CD4-positive, CD25-positive, alpha-beta regulatory T cell (primary cell): Measurements from ENCODE around the gene NDRG3. TPM values are rescaled to one million over a fixed set of nuclear protein-coding genes. Genes with fewer than 3 reads are reported as not detected.

Experiments used
- ATAC-seq, 2 donors: fragments of 150-1000 bp; cut with Tn5 transposase; one replicate each; pipeline ENCODE4 v1.10.0; 2021; ENCODE audit warnings: low read depth in 2 of 2, moderate number of reproducible peaks in 2 of 2, moderate library complexity in 1 of 2
- DNase-seq, 3 donors: peaks; one replicate each; pipeline versions ENCODE4 v3.0.0 to v3.0.0-alpha.2; 2012 to 2022; ENCODE audit warnings: mixed read lengths in 1 of 3
- H3K27ac ChIP-seq: one replicate; pipeline ENCODE4 v1.7.0; 2013; ENCODE audit warnings: mild to moderate bottlenecking, low read length; ENCODE audit not compliant: insufficient read depth, poor library complexity, severe bottlenecking
- H3K27me3 ChIP-seq: one replicate; pipeline ENCODE4 v1.7.0; 2013; ENCODE audit warnings: low read length; ENCODE audit not compliant: control insufficient read depth, insufficient read depth
- H3K36me3 ChIP-seq: one replicate; pipeline ENCODE4 v1.7.0; 2013; ENCODE audit warnings: mild to moderate bottlenecking, low read length, moderate library complexity; ENCODE audit not compliant: control insufficient read depth, insufficient read depth
- H3K4me1 ChIP-seq: 2 replicates; pipeline ENCODE4 v1.7.0; 2013; ENCODE audit warnings: mild to moderate bottlenecking, low read length; ENCODE audit not compliant: insufficient read depth, control insufficient read depth, poor library complexity, severe bottlenecking
- H3K4me3 ChIP-seq: one replicate; pipeline ENCODE4 v1.7.0; 2013; ENCODE audit warnings: low read depth, mild to moderate bottlenecking, low read length, moderate library complexity
- H3K9me3 ChIP-seq, 2 experiments: 1 replicate in 1 of 2; 2 replicates in 1 of 2; pipeline ENCODE4 v1.7.0; 2013; ENCODE audit warnings: low read length in 2 of 2, mild to moderate bottlenecking in 1 of 2, moderate library complexity in 1 of 2; ENCODE audit not compliant: control insufficient read depth in 2 of 2
- H3K27ac Mint-ChIP-seq, 3 donors: one replicate each; pipeline ENCODE4 v1.8.0; 2020 to 2022; ENCODE audit warnings: mild to moderate bottlenecking in 3 of 3, mixed read lengths in 3 of 3, moderate library complexity in 2 of 3
- H3K27me3 Mint-ChIP-seq: one replicate; pipeline ENCODE4 v1.8.0; 2022; ENCODE audit warnings: mild to moderate bottlenecking, mixed read lengths
- H3K36me3 Mint-ChIP-seq: one replicate; pipeline ENCODE4 v1.8.0; 2020; ENCODE audit warnings: mixed read lengths
- H3K4me1 Mint-ChIP-seq, 4 donors: one replicate each; pipeline ENCODE4 v1.8.0; 2020 to 2022; ENCODE audit warnings: mixed read lengths in 4 of 4, mild to moderate bottlenecking in 1 of 4
- H3K4me3 Mint-ChIP-seq, 4 donors: one replicate each; pipeline ENCODE4 v1.8.0; 2020 to 2022; ENCODE audit warnings: mild to moderate bottlenecking in 4 of 4, mixed read lengths in 4 of 4, moderate library complexity in 3 of 4
- H3K9me3 Mint-ChIP-seq, 7 donors: one replicate each; pipeline ENCODE4 v1.8.0; 2020 to 2022; ENCODE audit warnings: mixed read lengths in 7 of 7, mild to moderate bottlenecking in 3 of 7, moderate library complexity in 2 of 7
- polyA plus RNA-seq, 4 donors: library from polyadenylated mRNA; unstranded; fragments of 300-500 nt; fragmentation: Illumina TruSeq; gene quantifications; one replicate each; pipeline ENCODE4 v1.2.3, GENCODE V29; 2021
- total RNA-seq: library from RNA; stranded (reverse); gene quantifications from one replicate; pipeline ENCODE4 v1.2.3, GENCODE V29; 2022

Gene NDRG3
- total and polyA plus RNA-seq, 5 donors from 2014 or later, result 26.7 to 57.2 (median 54.8) TPM

DNA sequence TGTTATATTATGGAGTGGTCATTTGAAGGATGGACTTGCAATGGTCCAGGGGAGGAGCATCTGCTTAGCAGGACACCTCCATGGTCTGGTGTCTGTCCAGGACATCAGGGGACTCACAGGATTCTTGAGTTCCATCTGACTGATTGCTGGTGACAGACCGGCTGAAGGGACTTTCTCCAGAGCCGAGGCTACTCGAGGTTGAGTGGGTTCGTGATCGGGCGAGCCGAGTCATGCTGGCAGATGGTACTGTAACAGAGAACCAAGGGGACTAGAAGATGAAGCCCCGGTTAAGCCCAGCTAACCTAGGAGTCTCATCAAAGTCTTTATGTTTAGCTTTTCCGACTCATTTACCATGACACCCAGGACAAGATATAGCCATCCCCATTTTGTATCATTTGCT is 92.4 kb downstream of the NDRG3 start:
- Histone ChIP-seq H3K27me3 (no peaks in the 10 kb centered on the region), H3K9me3 (no peaks in the 10 kb centered on the region), H3K27ac (no peak overlapping the region), H3K4me3 (no peak overlapping the region), H3K36me3 (peaks cover 8% of the 10 kb centered on the region), H3K4me1 (peaks cover 8% of the 10 kb centered on the region)
- H3K9me3 Mint-ChIP-seq, result no peaks in the 10 kb centered on the region
- peaks cover 16% of the 10 kb centered on the region for H3K36me3 Mint-ChIP-seq
- H3K4me1 Mint-ChIP-seq, result peaks cover 5 to 18% (median 9%) of the 10 kb centered on the region in 4 donors
- H3K4me3 Mint-ChIP-seq, result no peak overlapping the region
- H3K27ac Mint-ChIP-seq, result peak overlapping the region in 1 of 3 donors; percentile 76
- DNase-seq, result no peak
- ATAC-seq, result no peak
- no peaks in the 10 kb centered on the region for H3K27me3 Mint-ChIP-seq

- Histone ChIP-seq H3K4me3 (no peak overlapping the region), H3K9me3 (no peaks in the 10 kb centered on the region), H3K27me3 (no peaks in the 10 kb centered on the region), H3K27ac (no peak overlapping the region), H3K36me3 (peaks cover 4% of the 10 kb centered on the region), H3K4me1 (peaks cover 45% of the 10 kb centered on the region)
- H3K9me3 Mint-ChIP-seq, result no peaks in the 10 kb centered on the region
- H3K36me3 Mint-ChIP-seq, result peaks cover 13% of the 10 kb centered on the region
- DNase-seq (no peak), ATAC-seq (no peak)
- H3K4me1 Mint-ChIP-seq, result peaks cover 14 to 46% (median 31%) of the 10 kb centered on the region in 4 donors
- peaks cover 4% of the 10 kb centered on the region for H3K27me3 Mint-ChIP-seq
- H3K27ac Mint-ChIP-seq, result peak overlapping the region; percentile 43 to 97 (median 91)
- peak overlapping the region; percentile 74 to 99 (median 96) for H3K4me3 Mint-ChIP-seq
These were observed 98.4 kb downstream of the NDRG3 start for GRCh38 chr20:36647196-36648121.

GRCh38 chr20:36646678-36647077 is 99.2 kb downstream of the NDRG3 start:
- no peak for ATAC-seq
- H3K4me1 Mint-ChIP-seq, result peaks cover 14 to 52% (median 36%) of the 10 kb centered on the region in 4 donors
- H3K36me3 ChIP-seq, result peaks cover 6% of the 10 kb centered on the region
- H3K9me3 ChIP-seq, result no peaks in the 10 kb centered on the region
- H3K27me3 Mint-ChIP-seq, result peaks cover 4% of the 10 kb centered on the region
- H3K27ac ChIP-seq, result peak overlapping the region; percentile 76
- H3K4me3 Mint-ChIP-seq, result peak overlapping the region; percentile 95 to 99 (median 97)
- H3K9me3 Mint-ChIP-seq, result no peaks in the 10 kb centered on the region
- H3K27ac Mint-ChIP-seq, result peak overlapping the region; percentile 97 to 98 (median 98)
- no peaks in the 10 kb centered on the region for H3K27me3 ChIP-seq
- peaks cover 53% of the 10 kb centered on the region for H3K4me1 ChIP-seq
- peaks cover 13% of the 10 kb centered on the region for H3K36me3 Mint-ChIP-seq
- DNase-seq, result no peak
- peak overlapping the region; percentile 96 for H3K4me3 ChIP-seq

DNA sequence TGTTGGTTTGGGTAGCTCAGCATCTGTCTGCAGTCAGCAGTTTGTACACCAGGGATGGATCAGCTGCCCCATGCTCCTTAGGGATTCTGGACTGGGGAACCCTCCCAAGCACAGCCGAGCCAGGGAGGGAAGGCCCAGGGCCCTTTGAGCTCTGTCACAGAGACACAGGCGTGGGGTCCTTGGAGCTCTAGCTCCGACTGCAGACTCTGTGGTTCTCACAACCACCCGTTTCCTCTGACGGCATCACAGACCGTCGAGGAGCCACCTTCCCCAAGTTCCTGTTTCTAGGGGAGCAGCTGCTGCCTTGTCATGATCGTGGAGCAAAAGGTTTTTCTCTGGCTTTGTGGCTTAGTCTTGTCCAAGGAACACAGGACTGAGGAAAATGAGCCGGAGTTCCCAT is 99.9 kb downstream of the NDRG3 start, which contains the start of gene SLA2:
Gene SLA2 (minus strand): TSS at position 199 of the 400 bp plus-strand sequence. CDS start 4,861 bp downstream, outside the sequence.
- H3K4me3 Mint-ChIP-seq, result peak within 1 kb of the TSS; percentile 95 to 99 (median 97)
- DNase-seq, result peak; percentile 41 to 86 (median 64)
- Histone ChIP-seq H3K27me3 (no peaks in the 10 kb centered on the region), H3K36me3 (peaks cover 13% of the 10 kb centered on the region), H3K4me3 (peak within 1 kb of the TSS; percentile 96), H3K27ac (peak within 1 kb of the TSS; percentile 76), H3K9me3 (no peaks in the 10 kb centered on the region), H3K4me1 (peaks cover 57% of the 10 kb centered on the region)
- ATAC-seq, result peak; percentile 87 to 88
- H3K9me3 Mint-ChIP-seq, result no peaks in the 10 kb centered on the region
- H3K4me1 Mint-ChIP-seq, result peaks cover 14 to 58% (median 38%) of the 10 kb centered on the region in 4 donors
- peaks cover 12% of the 10 kb centered on the region for H3K36me3 Mint-ChIP-seq
- peaks cover 4% of the 10 kb centered on the region for H3K27me3 Mint-ChIP-seq
- H3K27ac Mint-ChIP-seq, result peak within 1 kb of the TSS; percentile 97 to 98 (median 98)

DNA sequence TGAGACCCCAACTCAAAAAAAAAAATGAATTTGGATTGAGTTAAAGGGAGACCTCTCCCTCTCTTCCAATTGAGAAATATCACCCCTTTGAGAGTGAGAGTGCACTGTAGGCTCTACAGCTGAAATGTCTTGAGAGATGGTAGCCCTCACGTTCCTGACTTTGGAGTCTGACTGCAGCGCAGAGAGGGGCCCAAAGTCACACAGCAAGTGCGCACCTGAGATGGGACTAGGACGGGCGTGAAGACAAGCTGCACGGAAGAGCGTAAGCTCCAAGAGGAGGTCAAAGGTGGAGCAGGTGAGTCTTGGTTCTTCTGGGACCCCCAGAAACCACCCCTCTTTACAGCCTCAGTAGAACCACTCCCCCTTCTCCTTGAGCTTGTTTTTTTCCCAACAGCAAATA is 100.5 kb downstream of the NDRG3 start:
- H3K27ac ChIP-seq, result peak overlapping the region; percentile 76
- H3K4me1 ChIP-seq, result peaks cover 57% of the 10 kb centered on the region
- H3K36me3 Mint-ChIP-seq, result peaks cover 12% of the 10 kb centered on the region
- peaks cover 18% of the 10 kb centered on the region for H3K36me3 ChIP-seq
- peak in 1 of 3 donors; percentile 21 for DNase-seq
- no peak for ATAC-seq
- peak overlapping the region; percentile 97 to 98 (median 98) for H3K27ac Mint-ChIP-seq
- H3K9me3 ChIP-seq, result no peaks in the 10 kb centered on the region
- H3K9me3 Mint-ChIP-seq, result no peaks in the 10 kb centered on the region
- no peaks in the 10 kb centered on the region for H3K27me3 ChIP-seq
- H3K4me1 Mint-ChIP-seq, result peaks cover 14 to 59% (median 38%) of the 10 kb centered on the region in 4 donors
- peak overlapping the region; percentile 96 for H3K4me3 ChIP-seq
- peak overlapping the region; percentile 95 to 99 (median 97) for H3K4me3 Mint-ChIP-seq
- peaks cover 4% of the 10 kb centered on the region for H3K27me3 Mint-ChIP-seq

GRCh38 chr20:36644706-36645095 is 101.2 kb downstream of the NDRG3 start:
- H3K9me3 Mint-ChIP-seq, result no peaks in the 10 kb centered on the region
- peak; percentile 2 to 10 for ATAC-seq
- peak overlapping the region; percentile 97 to 98 (median 98) for H3K27ac Mint-ChIP-seq
- peak in 1 of 3 donors; percentile 44 for DNase-seq
- Histone ChIP-seq H3K27me3 (no peaks in the 10 kb centered on the region), H3K9me3 (no peaks in the 10 kb centered on the region), H3K4me1 (peaks cover 57% of the 10 kb centered on the region), H3K27ac (peak overlapping the region; percentile 76), H3K4me3 (peak overlapping the region; percentile 96), H3K36me3 (peaks cover 24% of the 10 kb centered on the region)
- H3K4me3 Mint-ChIP-seq, result peak overlapping the region; percentile 95 to 99 (median 97)
- H3K36me3 Mint-ChIP-seq, result peaks cover 12% of the 10 kb centered on the region
- peaks cover 14 to 63% (median 38%) of the 10 kb centered on the region in 4 donors for H3K4me1 Mint-ChIP-seq
- H3K27me3 Mint-ChIP-seq, result peaks cover 4% of the 10 kb centered on the region

DNA sequence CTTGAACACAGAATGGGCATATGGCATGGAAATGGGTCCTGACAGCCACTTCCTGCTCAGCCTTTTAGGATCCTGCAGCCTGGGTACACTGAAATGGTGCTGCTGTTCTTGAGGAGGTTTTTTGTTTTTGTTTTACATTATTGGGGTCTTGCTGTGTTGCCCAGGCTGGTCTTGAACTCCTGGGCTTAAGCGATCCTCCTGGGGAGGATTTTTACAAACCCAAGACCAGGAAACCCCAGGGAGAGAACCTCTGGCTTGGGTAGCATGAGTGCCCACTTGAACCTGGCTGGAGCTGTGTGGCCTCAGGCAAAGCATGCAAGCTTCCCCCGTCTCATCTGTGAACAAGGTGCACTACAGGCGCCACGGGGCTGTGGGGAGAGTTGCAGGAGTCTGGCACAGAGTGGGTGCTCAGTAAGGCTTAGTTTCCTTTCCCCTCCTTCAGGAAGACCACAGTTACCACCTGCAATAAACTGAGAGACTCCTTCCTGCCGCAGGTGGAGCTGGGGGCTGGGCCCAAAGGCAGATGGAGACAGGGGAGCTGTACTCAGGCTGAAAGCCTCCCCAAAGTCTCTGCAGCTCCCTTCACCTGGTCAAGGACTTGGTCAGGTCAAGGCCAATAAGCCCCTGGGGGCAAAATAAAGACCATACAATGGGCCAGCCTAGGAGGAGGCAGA is 101.7 kb downstream of the NDRG3 start:
- Mint-ChIP-seq H3K36me3 (peaks cover 12% of the 10 kb centered on the region), H3K27me3 (peaks cover 4% of the 10 kb centered on the region), H3K27ac (peak overlapping the region; percentile 97 to 98 (median 98)), H3K9me3 (no peaks in the 10 kb centered on the region), H3K4me1 (peaks cover 14 to 63% (median 38%) of the 10 kb centered on the region in 4 donors), H3K4me3 (peak overlapping the region; percentile 95 to 99 (median 97))
- Histone ChIP-seq H3K9me3 (no peaks in the 10 kb centered on the region), H3K27ac (peak overlapping the region; percentile 76), H3K4me1 (peaks cover 57% of the 10 kb centered on the region), H3K4me3 (peak overlapping the region; percentile 96), H3K36me3 (peaks cover 27% of the 10 kb centered on the region), H3K27me3 (no peaks in the 10 kb centered on the region)
- ATAC-seq, result peak; percentile 67
- peak; percentile 22 to 70 (median 58) for DNase-seq
